A673 (cell line): ENCODE data around the gene ITSN2. TPM values are rescaled to one million over a fixed set of nuclear protein-coding genes. Genes with fewer than 3 reads are reported as not detected.

Experiments
- BruUV-seq: library from RNA; stranded (reverse); fragments of 400-500 nt; replicated peaks from 2 replicates; lab custom pipeline; 2021; lab: Mats Ljungman, UMichigan
- CTCF ChIA-PET: fragments of 300-600 bp; sonication (Branson Sonifier 250); formaldehyde crosslinking; loops from one replicate; lab custom pipeline; 2022; ENCODE audit warnings: antibody characterized with exemption; lab: Charles Lee
- POLR2A ChIA-PET: fragments of 300-600 bp; sonication (Branson Sonifier 250); formaldehyde crosslinking; loops from one replicate; lab custom pipeline; 2022; ENCODE audit warnings: antibody characterized with exemption; ENCODE audit not compliant: low non-redundant PET; lab: Charles Lee
- DNase-seq: peaks from one replicate; pipeline ENCODE4 v3.0.0-alpha.2; 2015; ENCODE audit warnings: low spot score
- H3K27ac ChIP-seq: fragments of 200-600 bp; sonication (generic); 2 replicates; pipeline ENCODE4 v1.5.1; 2016; ENCODE audit warnings: mixed run types, low read depth, mild to moderate bottlenecking, mixed read lengths, antibody characterized with exemption, low read length; ENCODE audit not compliant: poor library complexity, severe bottlenecking
- H3K27me3 ChIP-seq: fragments of 200-600 bp; sonication (generic); replicated peaks from 2 replicates; pipeline ENCODE4 v1.6.1; 2017; ENCODE audit warnings: mixed run types, low read depth, mild to moderate bottlenecking, mixed read lengths, antibody characterized with exemption, low read length; ENCODE audit not compliant: insufficient read depth, poor library complexity
- H3K36me3 ChIP-seq: fragments of 200-600 bp; sonication (generic); 2 replicates; pipeline ENCODE4 v1.6.1; 2016; ENCODE audit warnings: mixed run types, mild to moderate bottlenecking, mixed read lengths, antibody characterized with exemption, low read length; ENCODE audit not compliant: insufficient read depth, poor library complexity, severe bottlenecking
- H3K4me1 ChIP-seq: fragments of 200-600 bp; sonication (generic); 2 replicates; pipeline ENCODE4 v1.6.1; 2017; ENCODE audit warnings: mixed run types, mild to moderate bottlenecking, mixed read lengths, antibody characterized with exemption, low read length; ENCODE audit not compliant: insufficient read depth, poor library complexity, severe bottlenecking
- H3K4me3 ChIP-seq: fragments of 200-600 bp; sonication (generic); 2 replicates; pipeline ENCODE4 v1.5.1; 2016; ENCODE audit warnings: low read depth, mixed run types, mild to moderate bottlenecking, mixed read lengths, low read length; ENCODE audit not compliant: poor library complexity, severe bottlenecking
- H3K9me3 ChIP-seq: fragments of 200-600 bp; sonication (generic); 2 replicates; pipeline ENCODE4 v1.6.1; 2016; ENCODE audit warnings: mixed run types, low read depth, mild to moderate bottlenecking, mixed read lengths, antibody characterized with exemption, low read length; ENCODE audit not compliant: poor library complexity, severe bottlenecking
- EZH2 ChIP-seq: fragments of 200-600 bp; sonication (generic); IDR thresholded peaks from 2 replicates; pipeline ENCODE4 v1.6.1; 2017; ENCODE audit warnings: borderline replicate concordance, low read depth, mild to moderate bottlenecking, mixed read lengths, antibody characterized with exemption, low read length; ENCODE audit not compliant: poor library complexity, severe bottlenecking
- intact Hi-C: fragments of 100-400 bp; cut with micrococcal nuclease; formaldehyde crosslinking; loops from one replicate; pipeline ENCODE4 v1.10.0; 2022; ENCODE audit not compliant: unreplicated experiment
- total RNA-seq: library from RNA; stranded (reverse); gene quantifications from 2 replicates; pipeline ENCODE4 v1.2.3, GENCODE V29; 2021
- TF ChIP-seq, protein P1 (sequence below): fragments of 300-800, 200-600 bp; sonication (generic); conservative IDR thresholded peaks from 2 replicates; pipeline ENCODE4 v1.5.1; 2017; ENCODE audit warnings: low read depth, mild to moderate bottlenecking, antibody characterized with exemption, low read length, moderate library complexity, mixed read lengths

ITSN2 gene
- total RNA-seq, 1 experiment from 2014 or later: 16.4 TPM

DNA sequence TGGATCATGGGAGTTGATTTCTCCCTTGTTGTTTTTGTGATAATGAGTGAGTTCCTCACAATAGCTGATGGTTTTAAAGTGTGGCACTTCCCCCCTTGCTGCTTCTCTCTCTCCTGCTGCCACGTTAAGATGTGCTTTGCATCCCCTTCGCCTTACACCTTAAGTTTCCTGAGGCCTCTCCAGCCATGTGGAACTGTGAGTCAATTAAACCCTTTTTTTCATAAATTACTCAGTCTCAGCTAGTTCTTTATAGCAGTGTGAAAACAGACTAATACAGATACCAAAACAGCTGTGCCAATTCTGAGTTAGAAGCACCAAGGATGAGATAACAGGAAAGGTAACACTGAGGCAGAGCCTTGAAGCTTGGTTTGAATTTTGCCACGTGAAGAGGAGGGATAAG is 44.7 kb downstream of the ITSN2 start:
- H3K4me3 ChIP-seq: no peak overlapping the region
- BruUV-seq: no TSS peak
- no peak overlapping the region for H3K27ac ChIP-seq
- H3K36me3 ChIP-seq: no peaks in the 10 kb centered on the region
- CTCF ChIA-PET: no interaction called here
- POLR2A ChIA-PET: no interaction called here
- H3K4me1 ChIP-seq: no peaks in the 10 kb centered on the region
- DNase-seq: no peak
- TF ChIP-seq, protein P1, sequence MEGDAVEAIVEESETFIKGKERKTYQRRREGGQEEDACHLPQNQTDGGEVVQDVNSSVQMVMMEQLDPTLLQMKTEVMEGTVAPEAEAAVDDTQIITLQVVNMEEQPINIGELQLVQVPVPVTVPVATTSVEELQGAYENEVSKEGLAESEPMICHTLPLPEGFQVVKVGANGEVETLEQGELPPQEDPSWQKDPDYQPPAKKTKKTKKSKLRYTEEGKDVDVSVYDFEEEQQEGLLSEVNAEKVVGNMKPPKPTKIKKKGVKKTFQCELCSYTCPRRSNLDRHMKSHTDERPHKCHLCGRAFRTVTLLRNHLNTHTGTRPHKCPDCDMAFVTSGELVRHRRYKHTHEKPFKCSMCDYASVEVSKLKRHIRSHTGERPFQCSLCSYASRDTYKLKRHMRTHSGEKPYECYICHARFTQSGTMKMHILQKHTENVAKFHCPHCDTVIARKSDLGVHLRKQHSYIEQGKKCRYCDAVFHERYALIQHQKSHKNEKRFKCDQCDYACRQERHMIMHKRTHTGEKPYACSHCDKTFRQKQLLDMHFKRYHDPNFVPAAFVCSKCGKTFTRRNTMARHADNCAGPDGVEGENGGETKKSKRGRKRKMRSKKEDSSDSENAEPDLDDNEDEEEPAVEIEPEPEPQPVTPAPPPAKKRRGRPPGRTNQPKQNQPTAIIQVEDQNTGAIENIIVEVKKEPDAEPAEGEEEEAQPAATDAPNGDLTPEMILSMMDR: no peak
- TF ChIP-seq EZH2: no peak
- intact Hi-C loops: no loop called here
- no peaks in the 10 kb centered on the region for H3K9me3 ChIP-seq
- H3K27me3 ChIP-seq: no peaks in the 10 kb centered on the region

DNA sequence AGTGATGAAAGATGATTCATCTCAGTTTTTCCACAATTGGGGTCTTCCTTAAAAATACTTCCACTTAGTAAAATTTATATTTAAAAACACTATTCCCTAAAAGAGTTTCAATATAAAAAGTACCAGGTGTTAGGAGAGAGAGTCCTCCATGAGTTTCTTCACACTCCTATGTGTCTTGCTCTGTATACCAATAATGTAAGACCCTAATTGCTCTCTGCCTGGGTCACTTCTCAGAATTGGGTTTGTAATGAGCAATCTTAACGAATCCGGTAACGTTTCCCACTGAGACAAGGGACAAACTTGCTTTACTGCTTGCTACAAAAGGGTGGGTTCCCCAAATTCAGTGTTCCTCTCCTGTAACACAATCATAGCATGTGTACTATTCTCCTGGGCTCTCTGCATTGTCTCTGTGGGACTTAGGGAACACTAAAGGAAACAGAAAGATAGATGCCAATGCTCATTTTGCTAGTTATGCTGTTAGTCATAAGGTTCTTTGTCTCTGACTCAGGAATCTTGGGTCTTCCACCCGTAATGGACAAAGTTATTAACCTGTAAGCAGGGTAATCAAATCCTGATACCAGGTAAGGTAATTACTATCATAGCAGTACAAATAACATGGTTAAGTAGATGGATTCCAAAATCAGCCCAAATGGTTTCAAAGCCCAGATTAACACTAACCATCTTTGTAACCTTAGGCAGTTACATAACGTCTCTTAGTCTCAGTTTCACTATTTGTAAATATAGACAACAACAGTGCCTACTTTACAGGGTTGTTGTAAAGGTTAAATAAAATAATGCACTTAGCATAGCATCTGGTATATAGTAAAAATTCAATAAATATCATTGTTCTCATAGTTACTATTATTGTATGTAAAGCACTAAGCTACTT is 46.3 kb downstream of the ITSN2 start:
- H3K27ac ChIP-seq: no peak overlapping the region
- CTCF ChIA-PET: no interaction called here
- POLR2A ChIA-PET: no interaction called here

DNA sequence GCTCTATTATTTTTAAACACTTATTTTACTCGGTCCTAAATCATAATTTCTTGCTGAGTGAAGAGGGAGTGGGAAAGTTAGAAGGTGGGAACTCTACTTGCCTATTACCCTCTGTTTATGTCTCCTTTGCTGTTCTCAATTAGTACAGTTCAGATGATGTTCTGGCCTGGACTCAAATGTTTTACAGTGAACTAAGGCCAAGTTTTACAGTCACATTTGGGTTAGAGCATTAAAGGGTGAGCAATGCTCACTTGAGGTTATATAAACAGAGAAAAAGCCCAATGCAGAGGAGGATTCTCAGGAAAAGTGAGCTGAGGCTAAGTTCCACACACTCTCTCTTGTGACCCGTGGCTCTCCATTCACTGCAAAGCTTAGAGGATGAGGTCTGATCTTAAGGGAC is 52.4 kb downstream of the ITSN2 start:
- Histone ChIP-seq H3K4me3 (no peak overlapping the region), H3K36me3 (peaks cover 4% of the 10 kb centered on the region), H3K27me3 (no peaks in the 10 kb centered on the region), H3K9me3 (no peaks in the 10 kb centered on the region), H3K4me1 (no peaks in the 10 kb centered on the region), H3K27ac (no peak overlapping the region)
- BruUV-seq: no TSS peak
- ChIA-PET CTCF (no interaction called here), POLR2A (no interaction called here)
- intact Hi-C loops: no loop called here
- TF ChIP-seq EZH2: no peak
- TF ChIP-seq, protein P1: no peak
- no peak for DNase-seq

More for the DNA sequence above, 46.3 kb downstream of the ITSN2 start:
- Histone ChIP-seq H3K27me3 (no peaks in the 10 kb centered on the region), H3K4me1 (no peaks in the 10 kb centered on the region), H3K4me3 (no peak overlapping the region), H3K9me3 (no peaks in the 10 kb centered on the region), H3K36me3 (peaks cover 4% of the 10 kb centered on the region)
- DNase-seq: no peak
- TF ChIP-seq, protein P1: no peak
- no peak for TF ChIP-seq EZH2
- no TSS peak for BruUV-seq
- intact Hi-C loops: no loop called here
